NCI-H2029 (cell line): Measurements from ENCODE around the gene AMOTL2.

Experiments used
- DNase-seq: peaks from one replicate; lab custom pipeline; 2025; lab: John Stamatoyannopoulos, UW

Gene AMOTL2

DNA sequence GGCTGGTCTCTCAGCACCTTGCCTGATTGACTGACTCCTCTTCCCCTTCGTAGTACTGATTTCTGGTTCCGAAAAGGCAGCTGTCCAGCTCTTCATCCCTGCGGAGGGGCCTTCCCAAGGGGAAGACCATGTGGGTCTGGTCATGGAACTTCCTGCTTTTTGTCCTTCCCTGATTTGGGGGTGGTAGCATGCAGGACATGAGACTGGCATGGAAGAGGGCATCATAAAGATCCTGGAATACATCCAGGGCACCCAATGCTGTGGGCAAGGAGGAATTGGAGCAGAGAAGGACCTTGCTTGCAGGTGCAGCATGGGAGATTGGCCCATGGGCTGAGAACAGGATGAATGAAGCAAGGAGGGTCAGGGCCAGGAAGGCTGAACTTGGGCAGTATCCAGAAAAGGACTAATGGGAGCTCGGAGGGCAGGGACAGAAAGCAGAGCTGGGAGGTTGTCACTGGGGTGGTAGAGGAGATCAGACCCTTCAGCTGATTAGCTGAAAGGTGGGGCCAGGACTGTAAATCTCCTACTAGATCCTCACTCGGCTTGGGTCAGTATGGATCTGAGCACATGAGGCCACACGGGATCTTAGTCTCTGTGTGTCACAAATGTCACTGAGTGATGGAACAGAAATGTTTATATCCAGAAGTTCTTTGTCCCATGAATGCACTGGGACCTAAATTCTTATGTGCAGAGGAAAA, 59.5 kb downstream of the AMOTL2 start:
- no peak for DNase-seq

- no peak for DNase-seq
Observed at GRCh38 chr3:134313847-134314587, 60.2 kb downstream of the AMOTL2 start.

DNA sequence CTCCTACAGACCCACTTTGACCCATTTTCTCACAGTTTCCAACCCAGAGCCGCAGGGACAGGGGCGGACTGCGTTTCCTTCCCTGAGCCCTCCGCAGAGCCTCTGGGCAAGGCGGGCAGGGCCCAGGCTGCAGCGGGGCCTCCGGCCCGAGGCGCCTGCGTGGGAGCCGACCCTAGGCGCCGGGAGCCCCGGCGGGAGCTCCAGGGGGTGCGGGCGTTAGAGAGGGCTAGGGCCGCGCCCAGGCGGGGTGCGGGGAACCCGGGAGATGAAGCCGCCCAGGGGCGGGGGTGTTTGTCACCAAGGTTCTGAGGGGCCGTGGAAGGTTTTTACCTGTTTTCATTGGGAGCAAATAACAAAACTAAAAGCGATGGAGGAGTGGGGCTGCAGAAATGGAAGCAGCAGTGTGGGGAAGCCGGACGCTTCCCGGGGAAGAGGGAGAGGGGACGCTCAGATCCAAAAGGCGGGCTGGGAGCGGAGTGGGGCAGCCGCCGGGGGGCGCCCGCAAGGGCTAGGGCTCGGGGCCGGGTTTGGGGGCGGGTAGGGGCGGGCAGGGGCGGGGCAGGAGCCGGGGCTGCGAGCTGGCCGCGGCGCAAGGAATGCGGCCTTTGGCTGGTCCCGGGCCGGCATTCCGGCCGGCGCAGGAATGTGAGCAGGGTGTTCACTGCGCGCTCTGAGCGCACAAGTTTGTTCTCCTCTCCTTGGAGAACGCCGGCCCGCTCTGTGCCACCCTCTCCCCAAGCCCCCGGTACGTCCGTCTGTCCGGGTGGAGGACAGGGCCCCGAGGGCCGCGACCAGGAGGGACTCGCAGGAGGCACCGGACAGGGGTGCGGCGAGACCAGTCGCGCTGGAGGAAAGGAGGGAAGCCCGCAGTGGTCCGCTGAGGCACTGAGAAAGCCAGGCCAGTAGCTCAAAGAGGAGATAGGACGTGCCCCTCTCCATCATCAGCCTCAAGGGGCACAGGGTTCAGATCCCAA, 61.1 kb downstream of the AMOTL2 start:
- DNase-seq: no peak

DNA sequence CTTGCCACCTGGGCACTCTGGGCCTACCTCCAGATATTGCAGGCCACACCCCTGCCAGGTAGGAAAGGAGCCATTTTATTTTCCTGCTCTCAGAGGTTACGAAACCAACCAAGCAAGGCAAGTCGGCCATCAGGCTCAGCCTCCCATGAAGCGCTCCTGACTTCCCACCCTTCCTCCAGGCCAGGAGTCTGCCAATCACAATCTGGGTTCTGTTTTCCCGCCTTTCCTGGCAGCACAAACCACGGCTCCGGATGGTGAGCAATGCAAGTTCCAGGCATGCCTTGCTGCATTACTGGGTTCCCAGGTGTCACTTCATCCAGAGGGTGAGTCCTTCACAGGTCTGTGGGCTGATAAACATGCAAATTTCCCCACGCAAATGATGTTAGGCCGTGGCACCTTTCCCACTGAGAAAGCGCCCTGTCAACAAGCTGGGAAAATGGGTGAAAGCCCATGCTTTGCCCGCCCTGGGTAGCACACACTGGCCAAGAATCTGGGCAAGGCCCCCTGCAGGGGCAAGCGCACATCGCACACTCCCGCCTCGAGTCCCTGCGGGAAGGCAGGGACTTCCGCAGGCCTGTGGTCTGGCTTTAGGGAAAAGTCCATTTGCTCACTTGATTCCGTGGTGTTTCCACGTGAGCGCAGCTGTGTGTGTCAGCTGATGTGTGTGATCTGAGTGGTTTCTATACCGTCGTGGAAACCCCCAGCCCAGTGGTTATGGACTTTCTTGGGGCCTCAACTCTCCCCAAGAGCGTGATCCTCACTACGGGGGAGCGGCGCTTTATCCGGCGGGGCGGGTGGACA, 62.0 kb downstream of the AMOTL2 start:
- DNase-seq: no peak

GRCh38 chr3:134311693-134312071, 62.6 kb downstream of the AMOTL2 start:
- DNase-seq: no peak

GRCh38 chr3:134311265-134311664, 63.0 kb downstream of the AMOTL2 start:
- DNase-seq: no peak

DNA sequence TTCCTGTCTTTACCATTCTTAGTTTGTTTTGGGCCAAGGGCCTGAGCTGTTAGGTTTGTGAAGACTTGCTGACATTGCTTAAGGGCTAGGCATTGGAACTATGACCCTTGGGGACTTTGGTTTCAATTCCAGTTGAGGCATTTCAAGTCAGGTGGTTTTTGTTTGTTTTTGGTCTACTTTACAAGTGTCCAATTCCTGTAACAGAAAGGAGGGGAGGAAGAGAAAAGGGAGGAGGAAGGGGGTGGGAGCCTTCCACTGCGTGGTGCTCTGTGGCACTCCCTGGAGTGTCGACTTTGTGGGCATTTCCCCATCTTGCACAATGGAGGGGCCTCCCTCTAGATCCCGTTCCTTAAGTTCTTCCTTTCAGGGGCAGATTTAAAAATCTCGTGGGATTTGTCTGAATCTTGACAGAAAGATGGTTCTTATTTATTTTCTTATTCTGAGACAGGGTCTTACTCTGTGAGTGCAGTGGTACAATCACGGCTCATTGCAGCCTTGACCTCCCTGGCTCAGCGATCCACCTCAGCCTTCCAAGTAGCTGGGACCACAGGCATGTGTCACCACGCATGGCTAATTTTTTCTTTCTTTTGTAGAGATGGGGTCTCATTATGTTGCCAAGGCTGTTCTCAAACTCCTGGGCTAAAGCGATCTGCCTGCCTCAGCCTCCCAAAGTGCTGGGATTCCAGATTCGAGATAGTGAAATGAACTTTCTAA, 64.1 kb downstream of the AMOTL2 start:
- no peak for DNase-seq

DNA sequence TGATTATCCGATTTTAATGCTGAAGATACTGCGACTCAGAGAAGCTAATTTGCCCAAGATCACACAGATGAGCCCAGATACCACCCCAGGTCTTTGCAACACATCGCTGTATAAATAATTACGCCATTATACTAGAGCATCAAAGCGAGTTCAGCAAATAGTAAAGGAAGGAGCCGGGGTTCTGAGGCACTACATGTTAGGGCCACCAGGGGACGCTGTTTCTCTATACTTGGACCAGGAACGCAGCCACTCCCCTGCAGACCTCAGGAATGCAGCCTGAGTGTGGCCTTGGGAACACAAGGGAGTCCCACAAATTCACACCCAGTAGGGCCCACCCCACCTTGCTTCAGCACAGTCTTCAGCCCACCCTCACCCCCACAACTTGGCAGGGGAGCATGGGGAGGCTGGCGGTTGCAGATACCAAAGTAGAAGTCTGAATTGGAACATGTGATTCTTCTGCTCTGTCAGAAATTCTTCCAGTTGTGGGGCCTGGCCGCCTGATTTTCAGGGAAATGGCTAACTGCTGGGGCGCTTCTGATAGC, 65.8 kb downstream of the AMOTL2 start:
- DNase-seq: peak; percentile 28

- no peak for DNase-seq
Observed at GRCh38 chr3:134307425-134307824, 66.8 kb downstream of the AMOTL2 start.

DNA sequence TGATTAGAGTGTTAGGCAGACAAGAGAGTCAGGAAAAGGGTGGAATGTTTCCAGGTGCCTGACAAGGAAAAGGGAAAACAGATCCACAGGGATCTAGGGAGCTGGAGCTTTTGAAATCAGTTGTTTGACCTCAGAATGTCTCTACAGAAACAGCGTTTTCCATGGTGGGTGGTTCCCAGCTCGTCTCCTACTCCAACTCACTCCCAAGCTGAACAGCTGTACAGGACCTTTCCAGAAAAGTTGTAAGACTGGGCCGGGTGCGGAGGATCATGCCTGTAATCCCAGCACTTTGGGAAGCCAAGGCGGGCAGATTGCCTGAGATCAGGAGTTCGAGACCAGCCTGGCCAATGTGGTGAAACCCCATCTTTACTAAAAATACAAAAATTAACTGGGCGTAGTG, 67.9 kb downstream of the AMOTL2 start:
- DNase-seq: no peak
